Sciatic nerve (tissue), 2 donors: ENCODE measurements around the gene BAG1. TPM values are rescaled to one million over a fixed set of nuclear protein-coding genes. Genes with fewer than 3 reads are reported as not detected.

Experiments
- ATAC-seq: fragments of 200-7000 bp; cut with Tn5 transposase; one replicate; pipeline ENCODE4 v1.9.1; 2020; ENCODE audit warnings: mild to moderate bottlenecking, moderate library complexity
- DNase-seq: peaks from one replicate; pipeline ENCODE4 v3.0.0-alpha.2; 2020; ENCODE audit warnings: low spot score
- intact Hi-C: fragments of 100-400 bp; cut with DNase I; formaldehyde crosslinking; loops from one replicate; pipeline ENCODE4 v1.14.2; 2022
- total RNA-seq: library from RNA; stranded (reverse); fragmentation: NEBNext Ultra II Directional; extraction: Animal tissue kit (Norgen Biotek cat#: 25700); gene quantifications from one replicate; pipeline ENCODE4 v1.2.1, GENCODE V29; 2021
- donor health status: DM: no; HTN: no; CAD: no.
- donor health status: DM: no; HTN: no; CAD: no.

BAG1 gene
- total RNA-seq, 1 donor from 2014 or later = 85.6 TPM

- intact Hi-C loops = no loop called here
- no peak for ATAC-seq
- no peak for DNase-seq
Observed at GRCh38 chr9:33249087-33249658, 15.3 kb downstream of the BAG1 start.

DNA sequence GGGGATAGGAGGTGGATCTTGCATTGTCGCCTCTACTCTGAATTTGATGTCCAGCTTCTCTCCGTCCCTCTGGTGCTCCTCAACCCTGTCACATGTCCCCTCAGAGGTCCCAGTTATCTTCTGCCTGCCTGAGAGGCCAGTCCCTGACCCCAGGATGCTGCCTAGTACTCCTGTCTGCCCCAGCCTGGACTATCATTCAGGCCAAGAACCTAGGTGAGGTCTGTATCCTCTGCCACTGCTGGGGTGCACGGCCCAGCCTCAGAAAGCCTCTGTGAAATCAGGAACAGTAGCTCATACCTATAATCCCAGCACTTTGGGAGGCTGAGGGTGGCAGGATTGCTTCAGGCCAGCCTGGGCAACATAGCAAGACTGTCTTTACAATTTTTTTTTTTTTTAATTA, 15.9 kb downstream of the BAG1 start:
- DNase-seq (no peak), ATAC-seq (no peak)
- intact Hi-C loops = no loop called here

DNA sequence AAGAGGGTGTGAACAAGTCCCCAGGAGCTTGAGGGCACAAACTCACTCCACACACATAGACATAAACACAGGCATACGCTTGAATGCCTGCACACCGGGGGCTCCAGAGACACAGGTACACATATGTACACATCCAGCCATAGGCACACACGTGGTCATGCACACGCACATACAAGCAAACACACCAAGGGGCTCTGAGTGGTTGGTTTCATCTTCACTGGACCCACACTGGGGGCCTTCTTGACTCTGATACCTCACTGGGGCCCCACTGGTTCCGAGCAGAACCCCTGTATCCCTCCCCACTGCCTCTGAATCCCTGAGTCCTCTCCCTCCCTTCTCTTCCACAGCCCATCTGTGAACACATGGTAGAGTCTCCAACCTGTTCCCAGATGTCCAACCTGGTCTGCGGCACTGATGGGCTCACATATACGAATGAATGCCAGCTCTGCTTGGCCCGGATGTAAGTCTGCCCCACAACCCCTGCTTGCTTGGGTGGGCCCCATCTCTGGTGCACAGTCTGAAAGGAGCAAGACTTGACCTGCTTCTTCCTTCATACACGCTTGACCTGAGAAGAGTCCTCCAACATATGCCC, 18.1 kb downstream of the BAG1 start:
- intact Hi-C loops = no loop called here
- no peak for DNase-seq
- no peak for ATAC-seq

DNA sequence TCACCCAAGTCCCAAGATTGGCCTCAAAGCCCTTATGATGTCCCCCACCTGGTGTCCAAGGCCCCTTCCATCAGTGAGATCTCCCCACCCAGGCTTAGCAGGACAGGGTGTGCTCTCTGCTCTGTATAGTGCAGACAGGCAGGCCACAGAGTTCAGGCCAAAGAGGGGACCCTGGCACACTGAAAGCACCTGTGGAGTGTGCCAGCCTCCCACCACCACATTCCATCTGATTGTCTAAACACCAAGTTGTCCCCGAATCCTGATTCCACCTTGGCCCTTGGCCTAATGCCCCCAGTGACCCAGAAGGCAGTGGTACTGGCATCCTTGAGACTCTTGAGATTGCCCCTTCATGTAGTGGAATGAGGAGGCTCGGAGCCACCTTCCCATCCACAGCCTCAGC, 19.2 kb downstream of the BAG1 start:
- ATAC-seq (no peak), DNase-seq (no peak)
- intact Hi-C loops = no loop called here

GRCh38 chr9:33244137-33244784, 20.2 kb downstream of the BAG1 start:
- ATAC-seq = no peak
- no peak for DNase-seq
- intact Hi-C loops = no loop called here

DNA sequence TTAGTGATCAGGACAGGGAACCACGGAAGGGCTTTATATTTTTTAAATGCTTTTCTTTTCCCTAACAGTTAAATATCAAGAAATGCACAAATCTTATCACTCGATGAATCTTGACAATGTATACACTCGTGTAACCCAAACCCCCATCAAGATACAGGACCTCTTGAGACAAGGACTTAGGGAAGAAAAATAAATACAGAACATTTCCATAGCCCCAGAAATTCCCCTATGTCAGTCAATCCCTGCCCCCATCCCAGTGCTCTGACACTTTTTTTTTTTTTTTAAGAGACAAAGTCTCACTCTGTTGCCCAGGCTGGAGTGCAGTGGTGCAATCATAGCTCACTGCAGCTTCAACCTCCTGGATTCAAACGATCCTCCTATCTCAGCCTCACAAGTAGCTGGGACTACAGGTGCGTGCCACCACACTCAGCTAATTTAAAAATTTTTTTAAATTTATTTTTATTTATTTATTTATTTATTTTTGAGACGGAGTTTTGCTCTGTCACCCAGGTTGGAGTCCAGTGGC, 21.8 kb downstream of the BAG1 start:
- no peak for DNase-seq
- no peak for ATAC-seq
- intact Hi-C loops = no loop called here

GRCh38 chr9:33241298-33241697, 23.2 kb downstream of the BAG1 start:
- ATAC-seq (no peak), DNase-seq (no peak)
- intact Hi-C loops = no loop called here

- intact Hi-C loops = no loop called here
- no peak for DNase-seq
- ATAC-seq = no peak
Observed at GRCh38 chr9:33239921-33240320, 24.6 kb downstream of the BAG1 start, which contains the start of gene SPINK4. TSS of gene SPINK4 (plus strand) at chr9:33240167. CDS start at chr9:33240209, 42 bp downstream.

GRCh38 chr9:33236571-33236970, 27.9 kb downstream of the BAG1 start:
- intact Hi-C loops = no loop called here
- no peak for DNase-seq
- ATAC-seq = no peak

- intact Hi-C loops = no loop called here
- no peak for ATAC-seq
- no peak for DNase-seq
Observed at GRCh38 chr9:33234511-33235467, 29.7 kb downstream of the BAG1 start.

DNA sequence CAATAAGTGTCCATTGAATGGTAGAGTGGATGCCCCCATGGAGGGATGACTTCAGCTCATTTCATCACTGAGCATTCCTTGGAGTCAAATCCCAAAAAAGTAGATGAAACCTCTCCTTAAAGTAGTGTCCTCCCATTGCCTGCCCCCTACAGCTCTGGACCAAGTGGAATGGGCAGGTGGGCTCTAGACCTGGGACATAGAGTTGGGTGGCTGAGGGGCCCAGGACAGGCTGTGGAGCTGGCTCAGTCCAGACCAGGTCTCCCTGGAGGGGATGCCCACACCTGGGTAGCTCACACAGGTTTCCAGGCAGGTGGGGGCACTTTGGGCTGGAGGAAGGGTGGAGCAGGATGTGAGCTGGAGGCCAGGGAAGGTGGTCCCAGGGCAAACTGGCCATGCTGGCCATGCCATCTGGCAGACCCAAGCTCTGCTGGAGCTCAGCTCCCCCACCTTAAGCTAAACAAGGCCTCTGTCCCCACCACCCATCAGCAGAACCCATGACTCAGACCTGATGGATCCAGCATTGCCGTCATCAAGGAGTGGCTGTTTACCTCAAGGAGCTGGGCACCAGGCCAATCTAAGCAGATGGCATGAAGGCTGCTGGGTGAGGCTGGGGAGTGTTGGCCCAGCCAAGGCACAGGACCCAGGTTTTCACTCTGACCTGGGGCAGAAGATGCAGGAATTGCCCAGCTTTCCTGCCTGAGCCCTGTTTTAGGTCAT, 30.7 kb downstream of the BAG1 start:
- intact Hi-C loops = no loop called here
- DNase-seq (peak; percentile 66), ATAC-seq (peak; percentile 38)

DNA sequence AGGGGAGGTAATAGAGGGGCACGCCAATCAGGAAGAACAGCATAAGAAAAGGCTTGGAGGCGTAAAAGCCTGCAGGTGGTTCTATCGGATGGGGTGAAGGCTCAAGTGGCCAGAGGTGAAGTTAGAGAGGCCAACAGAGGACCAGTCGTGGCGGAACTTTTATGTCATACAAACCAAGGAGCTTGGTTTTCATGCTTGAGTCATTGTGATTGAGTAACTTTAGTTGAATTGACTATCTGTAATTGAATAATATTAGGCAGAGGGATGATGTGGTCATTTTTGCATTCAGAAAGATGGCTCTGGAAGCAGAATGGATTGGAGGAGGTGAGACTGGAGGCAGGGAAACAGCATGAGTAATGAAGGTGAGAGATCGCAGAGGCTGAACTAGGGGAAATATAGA, 31.7 kb downstream of the BAG1 start:
- DNase-seq = no peak
- intact Hi-C loops = no loop called here
- ATAC-seq = no peak

- ATAC-seq = no peak
- DNase-seq = no peak
- intact Hi-C loops = no loop called here
Observed at GRCh38 chr9:33231623-33231942, 32.9 kb downstream of the BAG1 start.

GRCh38 chr9:33230756-33231622, 33.5 kb downstream of the BAG1 start:
- intact Hi-C loops = no loop called here
- ATAC-seq (no peak), DNase-seq (no peak)

DNA sequence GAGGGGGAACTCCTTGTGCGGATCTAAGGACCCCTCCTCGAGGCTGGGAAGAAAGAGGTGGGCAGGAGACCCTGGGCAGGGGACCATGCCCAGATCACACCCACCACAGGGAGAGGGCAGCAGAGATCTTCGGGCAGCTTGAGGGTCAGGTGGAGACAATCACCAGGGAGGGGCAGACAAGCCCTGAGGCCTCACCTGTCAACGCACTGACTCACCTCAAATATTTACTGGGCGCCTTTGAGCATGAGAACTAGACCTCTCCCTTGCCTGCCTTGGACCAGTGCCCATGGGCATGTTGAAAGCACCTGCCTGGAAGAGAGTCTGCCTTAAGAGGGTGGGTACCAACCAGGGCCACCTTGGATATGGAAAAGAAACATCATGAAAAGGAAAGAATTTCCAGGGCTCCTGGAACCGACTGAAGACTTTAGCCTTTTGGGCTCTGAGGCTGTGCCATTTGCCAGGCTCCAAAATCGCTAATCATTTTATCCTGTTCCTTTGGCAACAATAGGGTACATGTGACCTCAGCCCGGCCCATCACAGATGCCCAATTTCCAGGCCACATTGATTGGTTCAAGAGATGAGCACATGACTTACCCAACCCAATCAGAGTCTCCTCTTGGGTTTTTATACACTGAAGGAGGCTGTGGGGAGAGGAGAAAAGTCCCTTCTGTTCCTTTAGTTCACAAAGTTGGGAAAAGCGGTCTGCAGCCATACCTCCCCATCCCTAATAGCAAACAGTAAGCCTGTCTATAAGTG, 35.0 kb downstream of the BAG1 start:
- ATAC-seq (no peak), DNase-seq (no peak)
- intact Hi-C loops = loop anchor here (5.0 kb wide), 1 partner anchor 147 kb away; no protein-coding TSS in a partner anchor

- intact Hi-C loops = loop anchor here (5.0 kb wide), 1 partner anchor 146 kb away; no protein-coding TSS in a partner anchor
- ATAC-seq (no peak), DNase-seq (no peak)
Observed at GRCh38 chr9:33228606-33229005, 35.9 kb downstream of the BAG1 start.

- ATAC-seq (no peak), DNase-seq (no peak)
- intact Hi-C loops = loop anchor here (5.0 kb wide), 1 partner anchor 145 kb away; no protein-coding TSS in a partner anchor
Observed at GRCh38 chr9:33227741-33228140, 36.8 kb downstream of the BAG1 start.
